H1 (cell line): ENCODE data around the gene KRTAP5-4. TPM values are rescaled to one million over a fixed set of nuclear protein-coding genes. Genes with fewer than 3 reads are reported as not detected.

Experiments used
- ATF3 ChIP-seq: IDR thresholded peaks from 2 replicates; pipeline ENCODE4 v1.6.1; 2011; ENCODE audit warnings: low read depth, mild to moderate bottlenecking, low read length; ENCODE audit not compliant: insufficient read depth
- CBX5 ChIP-seq: fragments of 300-800, 300-1000 bp; sonication (generic); IDR thresholded peaks from 2 replicates; pipeline ENCODE4 v1.7.1; 2016; ENCODE audit warnings: antibody characterized with exemption, low read length, low read depth
- CEBPB ChIP-seq: IDR thresholded peaks from 2 replicates; pipeline ENCODE4 v1.6.1; 2012; ENCODE audit warnings: low read depth, low read length
- CTBP2 ChIP-seq: IDR thresholded peaks from 2 replicates; pipeline ENCODE4 v1.7.0; 2011; ENCODE audit warnings: borderline replicate concordance, mild to moderate bottlenecking, moderate library complexity, mixed read lengths, low read length; ENCODE audit not compliant: insufficient read depth, insufficient read length
- EGR1 ChIP-seq: IDR thresholded peaks from 2 replicates; pipeline ENCODE4 v1.6.1; 2011; ENCODE audit warnings: low read depth, low read length, borderline replicate concordance
- FOSL1 ChIP-seq: IDR thresholded peaks from 2 replicates; pipeline ENCODE4 v1.6.1; 2011; ENCODE audit warnings: mild to moderate bottlenecking, low read depth, low read length, moderate library complexity; ENCODE audit not compliant: insufficient read depth
- HDAC2 ChIP-seq, 2 experiments: fragments of 300-600 bp in 1 of 2; sonication (generic) in 1 of 2; IDR thresholded peaks; 2 replicates each; pipeline ENCODE4 v1.6.1; 2011 to 2012; ENCODE audit warnings: low read depth in 2 of 2, low read length in 2 of 2, mild to moderate bottlenecking in 2 of 2, moderate library complexity in 2 of 2, borderline replicate concordance in 1 of 2, inconsistent platforms in 1 of 2
- POLR2A ChIP-seq, 2 experiments: IDR thresholded peaks; 1 replicate in 1 of 2; 2 replicates in 1 of 2; pipeline ENCODE4 v1.6.1; 2011; ENCODE audit warnings: low read depth in 2 of 2, low read length in 2 of 2, mild to moderate bottlenecking in 2 of 2; ENCODE audit errors: control extremely low read depth in 1 of 2
- SUZ12 ChIP-seq: fragments of 200-600 bp; sonication (generic); IDR thresholded peaks from 2 replicates; pipeline ENCODE4 v1.6.1; 2012; ENCODE audit warnings: mild to moderate bottlenecking, inconsistent platforms, low read length, moderate library complexity, mixed read lengths
- polyA plus RNA-seq, 7 experiments: library from polyadenylated mRNA; depleted of rRNA in 3 of 7; stranded (reverse) in 5 of 7; unstranded in 2 of 7; fragments of >200 nt in 5 of 7; fragments of 200-250 nt in 2 of 7; gene quantifications; 1 replicate in 5 of 7; 2 replicates in 1 of 7; 4 replicates in 1 of 7; pipeline versions ENCODE4 v1.2.1 to v1.2.3, GENCODE V29; 2011 to 2013; ENCODE audit warnings: missing spikeins in 2 of 7, mixed read lengths in 2 of 7
- total RNA-seq: library from RNA; stranded (reverse); fragmentation: NEBNext Ultra II Directional; extraction: Animal tissue kit (Norgen Biotek cat#: 25700); gene quantifications from 2 replicates; pipeline ENCODE4 v1.2.1, GENCODE V29; 2021

KRTAP5-4 gene
- total and polyA plus RNA-seq, 2 of the 8 experiments (the other 6 are each of a cell fraction or from before 2014, with no cell fraction given) = not detected

- no peak for TF ChIP-seq FOSL1
- TF ChIP-seq CBX5 = no peak
- no peak for TF ChIP-seq HDAC2 (IDR thresholded peaks at IDR 0.05; ENCODE audit: borderline replicate concordance in 1 of 2, low read depth in 2 of 2, low read length in 2 of 2)
- no peak for TF ChIP-seq SUZ12
- no peak for TF ChIP-seq ATF3
- no peak for TF ChIP-seq EGR1
- TF ChIP-seq CEBPB = no peak
- TF ChIP-seq CTBP2 = no peak
- no peak for TF ChIP-seq POLR2A (IDR thresholded peaks at IDR 0.05; ENCODE audit: control extremely low read depth in 1 of 2, low read depth in 2 of 2, low read length in 2 of 2)
Observed at GRCh38 chr11:1654388-1655167, 32.6 kb upstream of the KRTAP5-4 start (continued).
